H9 (cell line): ENCODE data around the gene LYPD5. TPM values are rescaled to one million over a fixed set of nuclear protein-coding genes. Genes with fewer than 3 reads are reported as not detected.

ENCODE experiments used
- DNase-seq: peaks from one replicate; pipeline ENCODE4 v3.0.0-alpha.2; 2017
- H2AFZ ChIP-seq: one replicate; pipeline ENCODE4 v1.6.1; 2013; ENCODE audit warnings: mild to moderate bottlenecking, low read length, control low read depth, moderate library complexity
- H2AK5ac ChIP-seq: 2 replicates; pipeline ENCODE4 v1.6.1; 2013; ENCODE audit warnings: low read length, control low read depth, mixed read lengths; ENCODE audit not compliant: insufficient read length
- H2BK120ac ChIP-seq: one replicate; pipeline ENCODE4 v1.6.1; 2013; ENCODE audit warnings: low read depth, mild to moderate bottlenecking, low read length, control low read depth, inconsistent platforms; ENCODE audit not compliant: poor library complexity, severe bottlenecking
- H2BK12ac ChIP-seq: 2 replicates; pipeline ENCODE4 v1.6.1; 2013; ENCODE audit warnings: low read length, control low read depth, mixed read lengths, low read depth; ENCODE audit not compliant: insufficient read length
- H2BK15ac ChIP-seq: 2 replicates; pipeline ENCODE4 v1.6.1; 2013; ENCODE audit warnings: low read depth, low read length, control low read depth
- H2BK20ac ChIP-seq: one replicate; pipeline ENCODE4 v1.6.1; 2013; ENCODE audit warnings: low read depth, mild to moderate bottlenecking, low read length, control low read depth, inconsistent platforms; ENCODE audit not compliant: poor library complexity, severe bottlenecking
- H2BK5ac ChIP-seq: 2 replicates; pipeline ENCODE4 v1.6.1; 2013; ENCODE audit warnings: low read length, control low read depth, mixed read lengths; ENCODE audit not compliant: insufficient read length
- H3K14ac ChIP-seq: 2 replicates; pipeline ENCODE4 v1.6.1; 2013; ENCODE audit warnings: low read length, control low read depth; ENCODE audit not compliant: insufficient read depth
- H3K18ac ChIP-seq: 2 replicates; pipeline ENCODE4 v1.6.1; 2013; ENCODE audit warnings: low read depth, mild to moderate bottlenecking, mixed read lengths, low read length, control low read depth; ENCODE audit not compliant: insufficient read length
- H3K23ac ChIP-seq: 2 replicates; pipeline ENCODE4 v1.6.1; 2013; ENCODE audit warnings: low read length, control low read depth, mixed read lengths, low read depth; ENCODE audit not compliant: insufficient read length
- H3K23me2 ChIP-seq: 2 replicates; pipeline ENCODE4 v1.6.1; 2013; ENCODE audit warnings: low read depth, mild to moderate bottlenecking, mixed read lengths, low read length, control low read depth; ENCODE audit not compliant: insufficient read length, poor library complexity, severe bottlenecking
- H3K27ac ChIP-seq: 2 replicates; pipeline ENCODE4 v1.5.1; 2013; ENCODE audit warnings: low read length, control low read depth, mixed read lengths, low read depth; ENCODE audit not compliant: insufficient read length
- H3K27me3 ChIP-seq: 2 replicates; pipeline ENCODE4 v1.6.1; 2013; ENCODE audit warnings: low read length, control low read depth, inconsistent platforms; ENCODE audit not compliant: insufficient read depth
- H3K4ac ChIP-seq: 2 replicates; pipeline ENCODE4 v1.6.1; 2013; ENCODE audit warnings: low read depth, mild to moderate bottlenecking, control low read depth, inconsistent platforms, low read length, moderate library complexity
- H3K4me1 ChIP-seq: 2 replicates; pipeline ENCODE4 v1.6.1; 2013; ENCODE audit warnings: low read length, control low read depth, inconsistent platforms; ENCODE audit not compliant: insufficient read depth
- H3K4me2 ChIP-seq: 2 replicates; pipeline ENCODE4 v1.6.1; 2013; ENCODE audit warnings: low read length, control low read depth, mixed read lengths; ENCODE audit not compliant: insufficient read length, insufficient read depth
- H3K56ac ChIP-seq: 2 replicates; pipeline ENCODE4 v1.6.1; 2013; ENCODE audit warnings: low read depth, mild to moderate bottlenecking, mixed read lengths, low read length, control low read depth; ENCODE audit not compliant: insufficient read length
- H3K79me1 ChIP-seq: 2 replicates; pipeline ENCODE4 v1.6.1; 2013; ENCODE audit warnings: low read depth, mild to moderate bottlenecking, moderate library complexity, low read length, control low read depth, inconsistent platforms; ENCODE audit not compliant: insufficient read depth, poor library complexity, severe bottlenecking
- H3K79me2 ChIP-seq: 2 replicates; pipeline ENCODE4 v1.6.1; 2013; ENCODE audit warnings: low read length, control low read depth, inconsistent platforms; ENCODE audit not compliant: insufficient read depth
- H3K9ac ChIP-seq: 2 replicates; pipeline ENCODE4 v1.6.1; 2013; ENCODE audit warnings: low read length, control low read depth, mixed read lengths; ENCODE audit not compliant: insufficient read length; ENCODE audit errors: extremely low read depth
- H3K9me3 ChIP-seq: one replicate; pipeline ENCODE4 v1.6.1; 2013; ENCODE audit warnings: low read depth, low read length, inconsistent platforms; ENCODE audit not compliant: control insufficient read depth
- H3T11ph ChIP-seq: one replicate; pipeline ENCODE4 v1.6.1; 2013; ENCODE audit warnings: mild to moderate bottlenecking, low read length, control low read depth, inconsistent platforms
- H4K20me1 ChIP-seq: one replicate; pipeline ENCODE4 v1.6.1; 2013; ENCODE audit not compliant: control insufficient read depth, insufficient read length, insufficient read depth
- H4K5ac ChIP-seq: 2 replicates; pipeline ENCODE4 v1.6.1; 2013; ENCODE audit warnings: low read depth, mild to moderate bottlenecking, mixed read lengths, low read length, control low read depth; ENCODE audit not compliant: insufficient read length
- H4K8ac ChIP-seq: replicated peaks from 2 replicates; pipeline ENCODE4 v1.6.1; 2013; ENCODE audit warnings: low read length, control low read depth, mixed read lengths, low read depth; ENCODE audit not compliant: insufficient read length
- H4K91ac ChIP-seq: 2 replicates; pipeline ENCODE4 v1.6.1; 2013; ENCODE audit warnings: low read depth, mild to moderate bottlenecking, moderate library complexity, mixed read lengths, low read length, control low read depth; ENCODE audit not compliant: insufficient read length
- H3K27ac Mint-ChIP-seq, 3 experiments: 2 replicates in 2 of 3; 3 replicates in 1 of 3; pipeline ENCODE4 v1.8.0; 2020 to 2021; ENCODE audit warnings: mixed read lengths in 3 of 3, mild to moderate bottlenecking in 1 of 3, moderate library complexity in 1 of 3
- H3K27me3 Mint-ChIP-seq: 2 replicates; pipeline ENCODE4 v1.8.0; 2021; ENCODE audit warnings: low read depth, mild to moderate bottlenecking, moderate library complexity, mixed read lengths
- H3K36me3 Mint-ChIP-seq, 3 experiments: 2 replicates in 2 of 3; 3 replicates in 1 of 3; pipeline ENCODE4 v1.8.0; 2020 to 2021; ENCODE audit warnings: low read depth in 3 of 3, mixed read lengths in 3 of 3; ENCODE audit not compliant: insufficient read depth in 1 of 3
- H3K4me1 Mint-ChIP-seq, 2 experiments: 2 replicates each; pipeline ENCODE4 v1.8.0; 2020; ENCODE audit warnings: mixed read lengths in 2 of 2
- H3K4me3 Mint-ChIP-seq, 2 experiments: 2 replicates in 1 of 2; 3 replicates in 1 of 2; pipeline ENCODE4 v1.8.0; 2020 to 2021; ENCODE audit warnings: mild to moderate bottlenecking in 2 of 2, mixed read lengths in 2 of 2, moderate library complexity in 1 of 2
- H3K9me3 Mint-ChIP-seq, 2 experiments: 2 replicates in 1 of 2; 3 replicates in 1 of 2; pipeline ENCODE4 v1.8.0; 2020; ENCODE audit warnings: mild to moderate bottlenecking in 2 of 2, mixed read lengths in 2 of 2, moderate library complexity in 1 of 2
- CTCF ChIP-seq: fragments of 200-600 bp; sonication (generic); conservative IDR thresholded peaks from 3 replicates; pipeline ENCODE4 v1.8.0; 2021; ENCODE audit warnings: antibody characterized with exemption, mild to moderate bottlenecking
- WGBS: extraction: QIAGEN DNeasy Blood & Tissue Kit; methylation state at CpG from one replicate; pipeline ENCODE4 v1.1.7; 2013; ENCODE audit warnings: missing lambda C conversion rate, low lambda C conversion rate, mixed read lengths; ENCODE audit not compliant: insufficient read length; ENCODE audit errors: extremely low coverage; 5-methylcytosine and 5-hydroxymethylcytosine counted together
- total RNA-seq: library from RNA; stranded (reverse); gene quantifications from 2 replicates; pipeline ENCODE4 v1.2.1, GENCODE V29; 2021

LYPD5 gene
- total RNA-seq, 1 experiment from 2014 or later, result 0.50 TPM

GRCh38 chr19:43809762-43810696, 7.8 kb upstream of the LYPD5 start:
- TF ChIP-seq CTCF, result peak; percentile 74
- H3K18ac ChIP-seq, result no peak overlapping the region
- no peak overlapping the region for H2BK15ac ChIP-seq
- no peak overlapping the region for H2BK20ac ChIP-seq
- no peak overlapping the region for H4K8ac ChIP-seq
- Mint-ChIP-seq H3K27ac (no peak overlapping the region), H3K4me1 (peaks cover 0 to 2% of the 10 kb centered on the region in 2 experiments; a peak in 2 of 4 replicates), H3K36me3 (no peaks in the 10 kb centered on the region), H3K27me3 (peaks cover 31% of the 10 kb centered on the region), H3K4me3 (no peak overlapping the region), H3K9me3 (peaks cover 0 to 5% of the 10 kb centered on the region in 2 experiments; a peak in 3 of 5 replicates)
- H2BK120ac ChIP-seq, result no peak overlapping the region
- H3K4me2 ChIP-seq, result no peak overlapping the region
- no peak overlapping the region for H4K5ac ChIP-seq
- no peaks in the 10 kb centered on the region for H3K79me1 ChIP-seq
- H2AK5ac ChIP-seq, result no peak overlapping the region
- H3K9ac ChIP-seq, result no peak overlapping the region
- H3K23ac ChIP-seq, result no peak overlapping the region
- H3K27me3 ChIP-seq, result no peaks in the 10 kb centered on the region
- no peak overlapping the region for H4K91ac ChIP-seq
- H3K9me3 ChIP-seq, result no peaks in the 10 kb centered on the region
- H4K20me1 ChIP-seq, result no peaks in the 10 kb centered on the region
- no peak overlapping the region for H2AFZ ChIP-seq
- no peak overlapping the region for H3T11ph ChIP-seq
- no peak overlapping the region for H3K56ac ChIP-seq
- WGBS, result no CpG with 5 or more reads among the region's 8 CpGs
- no peaks in the 10 kb centered on the region for H3K23me2 ChIP-seq
- no peak overlapping the region for H3K14ac ChIP-seq
- H2BK5ac ChIP-seq, result no peak overlapping the region
- no peak overlapping the region for H3K4ac ChIP-seq
- H3K27ac ChIP-seq, result no peak overlapping the region
- H3K79me2 ChIP-seq, result no peaks in the 10 kb centered on the region
- H2BK12ac ChIP-seq, result no peak overlapping the region
- DNase-seq, result no peak
- no peaks in the 10 kb centered on the region for H3K4me1 ChIP-seq
